ENCODE data around the gene DUSP12. TPM values are rescaled to one million over a fixed set of nuclear protein-coding genes. Genes with fewer than 3 reads are reported as not detected.

DUSP12 gene
- total RNA-seq, 1 donor from 2014 or later = 22.6 TPM

Other genes starting within 250 kb of the DUSP12 start
- 0.79 and 1.3 TPM in 2 replicates for gene FCGR2A, start 244.3 kb upstream of the DUSP12 start, total RNA-seq
- 0.22 and 0.99 TPM in 2 replicates for gene HSPA6, start 225.2 kb upstream of the DUSP12 start, total RNA-seq
- not detected in 2 replicates for gene FCGR3A, start 200.0 kb upstream of the DUSP12 start, total RNA-seq
- not detected in 2 replicates for gene FCGR3B, start 118.6 kb upstream of the DUSP12 start, total RNA-seq
- gene FCGR2B, start 86.6 kb upstream of the DUSP12 start, total RNA-seq = not detected in 2 replicates
- gene FCRLA, start 42.6 kb upstream of the DUSP12 start, total RNA-seq = not detected in 2 replicates
- 0.20 and 0.44 TPM in 2 replicates for gene FCRLB, start 28.2 kb upstream of the DUSP12 start, total RNA-seq
- 46.0 and 76.2 TPM in 2 replicates for gene ATF6, start 16.5 kb downstream of the DUSP12 start, total RNA-seq

Measured in lung microvascular endothelial cell (primary cell).